GM12878 (cell line): ENCODE measurements around the gene C17orf107. TPM values are rescaled to one million over a fixed set of nuclear protein-coding genes. Genes with fewer than 3 reads are reported as not detected.

ENCODE experiments used
- ATF2 ChIP-seq: IDR thresholded peaks from 2 replicates; pipeline ENCODE4 v1.6.1; 2012; ENCODE audit warnings: low read length, inconsistent platforms
- CHD4 ChIP-seq: fragments of 200-600 bp; sonication (generic); IDR thresholded peaks from 2 replicates; pipeline ENCODE4 v1.6.1; 2016; ENCODE audit warnings: mild to moderate bottlenecking
- CREB1 ChIP-seq: IDR thresholded peaks from 2 replicates; pipeline ENCODE4 v1.6.1; 2012; ENCODE audit warnings: low read depth, mild to moderate bottlenecking, inconsistent platforms
- GATAD2B ChIP-seq: fragments of 450-650 bp; conservative IDR thresholded peaks from 2 replicates; pipeline ENCODE4 v1.6.1; 2017; ENCODE audit warnings: low read depth, mild to moderate bottlenecking, moderate library complexity
- HDAC6 ChIP-seq: fragments of 200-600 bp; sonication (generic); IDR thresholded peaks from one replicate; pipeline ENCODE4 v1.8.0; 2017; ENCODE audit warnings: antibody characterized with exemption; ENCODE audit not compliant: unreplicated experiment
- MTA2 ChIP-seq: fragments of 450-650 bp; IDR thresholded peaks from 2 replicates; pipeline ENCODE4 v1.6.1; 2016; ENCODE audit warnings: low read depth, mild to moderate bottlenecking, moderate library complexity
- PAX5 ChIP-seq: IDR thresholded peaks from 2 replicates; pipeline ENCODE4 v1.6.1; 2011; ENCODE audit warnings: low read depth, low read length, borderline replicate concordance
- SIX5 ChIP-seq: IDR thresholded peaks from 2 replicates; pipeline ENCODE4 v1.6.1; 2011; ENCODE audit warnings: mild to moderate bottlenecking, low read depth, low read length, moderate library complexity; ENCODE audit not compliant: severe bottlenecking
- TCF12 ChIP-seq: IDR thresholded peaks from 2 replicates; pipeline ENCODE4 v1.6.1; 2011; ENCODE audit warnings: low read depth, mild to moderate bottlenecking, low read length
- ZBTB40 ChIP-seq: fragments of 450-650 bp; IDR thresholded peaks from 2 replicates; pipeline ENCODE4 v1.6.1; 2016; ENCODE audit warnings: mild to moderate bottlenecking, moderate library complexity, borderline replicate concordance
- ZNF274 ChIP-seq: IDR thresholded peaks from one replicate; pipeline ENCODE4 v1.8.0; 2011; ENCODE audit not compliant: insufficient read length, insufficient read depth
- polyA plus RNA-seq, 11 experiments: library from polyadenylated mRNA; depleted of rRNA in 4 of 11; unstranded in 6 of 11; stranded (reverse) in 5 of 11; fragments of >200 nt; fragmentation: Nextera tagmentation in 4 of 11; fragmentation: Illumina TruSeq in 1 of 11; extraction: Ambion mirVana in 4 of 11; extraction: Trizol in 1 of 11; gene quantifications; 1 replicate in 1 of 11; 2 replicates in 10 of 11; pipeline versions ENCODE4 v1.2.1 to v1.2.3, GENCODE V29; 2011 to 2016; ENCODE audit warnings: inconsistent platforms in 2 of 11, missing spikeins in 2 of 11, low read depth in 1 of 11
- total RNA-seq, 4 experiments: library from RNA; depleted of rRNA in 3 of 4; stranded (reverse); fragments of >200 nt in 3 of 4; fragmentation: Illumina TruSeq in 1 of 4; extraction: Trizol in 1 of 4; gene quantifications; 2 replicates each; pipeline versions ENCODE4 v1.2.1 to v1.2.3, GENCODE V29; 2013 to 2021
- TF ChIP-seq, protein P1 (sequence below): IDR thresholded peaks from 2 replicates; pipeline ENCODE4 v1.6.1; 2011; ENCODE audit warnings: low read depth, mild to moderate bottlenecking, low read length, moderate library complexity, borderline replicate concordance; ENCODE audit errors: extremely low read depth
- TF ChIP-seq, protein P2 (sequence below): fragments of 450-650 bp; IDR thresholded peaks from 2 replicates; pipeline ENCODE4 v1.6.1; 2017; ENCODE audit warnings: antibody characterized with exemption, mild to moderate bottlenecking, moderate library complexity
- TF ChIP-seq, protein P3 (sequence below): fragments of 450-650 bp; IDR thresholded peaks from 2 replicates; pipeline ENCODE4 v1.6.1; 2014; ENCODE audit warnings: mild to moderate bottlenecking
- TF ChIP-seq, protein P4 (sequence below): fragments of 150-350 bp; IDR thresholded peaks from 2 replicates; pipeline ENCODE4 v1.6.1; 2014; ENCODE audit warnings: mild to moderate bottlenecking, low read depth, low read length
- TF ChIP-seq, protein P5 (sequence below): fragments of 450-650 bp; IDR thresholded peaks from 2 replicates; pipeline ENCODE4 v1.6.1; 2017; ENCODE audit warnings: borderline replicate concordance

C17orf107 gene
- total and polyA plus RNA-seq, 10 of the 15 experiments (the other 5 are each of a cell fraction or from before 2014, with no cell fraction given), result 0.05 to 0.46 (median 0.11) TPM; not detected in 3

GRCh38 chr17:4908711-4909496 is 9.6 kb downstream of the C17orf107 start (continued):
- TF ChIP-seq TCF12, result peak; percentile 71; the same call in 1 of the 2 replicates
- TF ChIP-seq GATAD2B, result no peak
- TF ChIP-seq, protein P1, sequence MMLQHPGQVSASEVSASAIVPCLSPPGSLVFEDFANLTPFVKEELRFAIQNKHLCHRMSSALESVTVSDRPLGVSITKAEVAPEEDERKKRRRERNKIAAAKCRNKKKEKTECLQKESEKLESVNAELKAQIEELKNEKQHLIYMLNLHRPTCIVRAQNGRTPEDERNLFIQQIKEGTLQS, result no peak
- TF ChIP-seq ZBTB40, result no peak
- TF ChIP-seq SIX5, result no peak
- no peak for TF ChIP-seq MTA2
- TF ChIP-seq, protein P2, sequence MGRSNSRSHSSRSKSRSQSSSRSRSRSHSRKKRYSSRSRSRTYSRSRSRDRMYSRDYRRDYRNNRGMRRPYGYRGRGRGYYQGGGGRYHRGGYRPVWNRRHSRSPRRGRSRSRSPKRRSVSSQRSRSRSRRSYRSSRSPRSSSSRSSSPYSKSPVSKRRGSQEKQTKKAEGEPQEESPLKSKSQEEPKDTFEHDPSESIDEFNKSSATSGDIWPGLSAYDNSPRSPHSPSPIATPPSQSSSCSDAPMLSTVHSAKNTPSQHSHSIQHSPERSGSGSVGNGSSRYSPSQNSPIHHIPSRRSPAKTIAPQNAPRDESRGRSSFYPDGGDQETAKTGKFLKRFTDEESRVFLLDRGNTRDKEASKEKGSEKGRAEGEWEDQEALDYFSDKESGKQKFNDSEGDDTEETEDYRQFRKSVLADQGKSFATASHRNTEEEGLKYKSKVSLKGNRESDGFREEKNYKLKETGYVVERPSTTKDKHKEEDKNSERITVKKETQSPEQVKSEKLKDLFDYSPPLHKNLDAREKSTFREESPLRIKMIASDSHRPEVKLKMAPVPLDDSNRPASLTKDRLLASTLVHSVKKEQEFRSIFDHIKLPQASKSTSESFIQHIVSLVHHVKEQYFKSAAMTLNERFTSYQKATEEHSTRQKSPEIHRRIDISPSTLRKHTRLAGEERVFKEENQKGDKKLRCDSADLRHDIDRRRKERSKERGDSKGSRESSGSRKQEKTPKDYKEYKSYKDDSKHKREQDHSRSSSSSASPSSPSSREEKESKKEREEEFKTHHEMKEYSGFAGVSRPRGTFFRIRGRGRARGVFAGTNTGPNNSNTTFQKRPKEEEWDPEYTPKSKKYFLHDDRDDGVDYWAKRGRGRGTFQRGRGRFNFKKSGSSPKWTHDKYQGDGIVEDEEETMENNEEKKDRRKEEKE, result no peak
- TF ChIP-seq PAX5, result peak; percentile 67; the same call in 1 of the 2 replicates
- TF ChIP-seq, protein P3, sequence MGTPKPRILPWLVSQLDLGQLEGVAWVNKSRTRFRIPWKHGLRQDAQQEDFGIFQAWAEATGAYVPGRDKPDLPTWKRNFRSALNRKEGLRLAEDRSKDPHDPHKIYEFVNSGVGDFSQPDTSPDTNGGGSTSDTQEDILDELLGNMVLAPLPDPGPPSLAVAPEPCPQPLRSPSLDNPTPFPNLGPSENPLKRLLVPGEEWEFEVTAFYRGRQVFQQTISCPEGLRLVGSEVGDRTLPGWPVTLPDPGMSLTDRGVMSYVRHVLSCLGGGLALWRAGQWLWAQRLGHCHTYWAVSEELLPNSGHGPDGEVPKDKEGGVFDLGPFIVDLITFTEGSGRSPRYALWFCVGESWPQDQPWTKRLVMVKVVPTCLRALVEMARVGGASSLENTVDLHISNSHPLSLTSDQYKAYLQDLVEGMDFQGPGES, result no peak
- TF ChIP-seq CHD4, result no peak
- TF ChIP-seq, protein P4, sequence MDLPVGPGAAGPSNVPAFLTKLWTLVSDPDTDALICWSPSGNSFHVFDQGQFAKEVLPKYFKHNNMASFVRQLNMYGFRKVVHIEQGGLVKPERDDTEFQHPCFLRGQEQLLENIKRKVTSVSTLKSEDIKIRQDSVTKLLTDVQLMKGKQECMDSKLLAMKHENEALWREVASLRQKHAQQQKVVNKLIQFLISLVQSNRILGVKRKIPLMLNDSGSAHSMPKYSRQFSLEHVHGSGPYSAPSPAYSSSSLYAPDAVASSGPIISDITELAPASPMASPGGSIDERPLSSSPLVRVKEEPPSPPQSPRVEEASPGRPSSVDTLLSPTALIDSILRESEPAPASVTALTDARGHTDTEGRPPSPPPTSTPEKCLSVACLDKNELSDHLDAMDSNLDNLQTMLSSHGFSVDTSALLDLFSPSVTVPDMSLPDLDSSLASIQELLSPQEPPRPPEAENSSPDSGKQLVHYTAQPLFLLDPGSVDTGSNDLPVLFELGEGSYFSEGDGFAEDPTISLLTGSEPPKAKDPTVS, result no peak
- no peak for TF ChIP-seq CREB1
- no peak for TF ChIP-seq ZNF274
- no peak for TF ChIP-seq HDAC6
- TF ChIP-seq, protein P5, sequence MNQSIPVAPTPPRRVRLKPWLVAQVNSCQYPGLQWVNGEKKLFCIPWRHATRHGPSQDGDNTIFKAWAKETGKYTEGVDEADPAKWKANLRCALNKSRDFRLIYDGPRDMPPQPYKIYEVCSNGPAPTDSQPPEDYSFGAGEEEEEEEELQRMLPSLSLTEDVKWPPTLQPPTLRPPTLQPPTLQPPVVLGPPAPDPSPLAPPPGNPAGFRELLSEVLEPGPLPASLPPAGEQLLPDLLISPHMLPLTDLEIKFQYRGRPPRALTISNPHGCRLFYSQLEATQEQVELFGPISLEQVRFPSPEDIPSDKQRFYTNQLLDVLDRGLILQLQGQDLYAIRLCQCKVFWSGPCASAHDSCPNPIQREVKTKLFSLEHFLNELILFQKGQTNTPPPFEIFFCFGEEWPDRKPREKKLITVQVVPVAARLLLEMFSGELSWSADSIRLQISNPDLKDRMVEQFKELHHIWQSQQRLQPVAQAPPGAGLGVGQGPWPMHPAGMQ, result no peak
- TF ChIP-seq ATF2, result no peak
